BE2C (cell line): ENCODE measurements around the gene SULT2B1.
A peak's percentile ranks its signal among the peaks of the same experiment; 100 is the strongest.
"Not testable (repeated sequence)": the region's sequence is repeated elsewhere in the genome, so short reads cannot be mapped to it uniquely, and the experiment has no call there.

Source experiments
- DNase-seq: peaks from one replicate; pipeline ENCODE4 v3.0.0-alpha.2; 2020
- H3K27me3 ChIP-seq: fragments of 250-450 bp; sonication (Bioruptor Pico); 2 replicates; pipeline ENCODE4 v1.5.1; 2020; ENCODE audit warnings: mild to moderate bottlenecking
- H3K36me3 ChIP-seq: fragments of 250-450 bp; sonication (Bioruptor Pico); 2 replicates; pipeline ENCODE4 v1.5.1; 2020; ENCODE audit warnings: mild to moderate bottlenecking
- H3K4me1 ChIP-seq: fragments of 250-450 bp; sonication (Bioruptor Pico); 2 replicates; pipeline ENCODE4 v1.5.1; 2020
- H3K4me3 ChIP-seq: 2 replicates; pipeline ENCODE4 v1.5.1; 2011; ENCODE audit warnings: low read depth, low read length
- H3K9me3 ChIP-seq: fragments of 250-450 bp; sonication (Bioruptor Pico); 2 replicates; pipeline ENCODE4 v1.5.1; 2020
- TF ChIP-seq, protein P1 (sequence below): IDR thresholded peaks from 2 replicates; pipeline ENCODE4 v1.5.1; 2012; ENCODE audit warnings: mild to moderate bottlenecking, low read depth, low read length

The SULT2B1 gene

DNA sequence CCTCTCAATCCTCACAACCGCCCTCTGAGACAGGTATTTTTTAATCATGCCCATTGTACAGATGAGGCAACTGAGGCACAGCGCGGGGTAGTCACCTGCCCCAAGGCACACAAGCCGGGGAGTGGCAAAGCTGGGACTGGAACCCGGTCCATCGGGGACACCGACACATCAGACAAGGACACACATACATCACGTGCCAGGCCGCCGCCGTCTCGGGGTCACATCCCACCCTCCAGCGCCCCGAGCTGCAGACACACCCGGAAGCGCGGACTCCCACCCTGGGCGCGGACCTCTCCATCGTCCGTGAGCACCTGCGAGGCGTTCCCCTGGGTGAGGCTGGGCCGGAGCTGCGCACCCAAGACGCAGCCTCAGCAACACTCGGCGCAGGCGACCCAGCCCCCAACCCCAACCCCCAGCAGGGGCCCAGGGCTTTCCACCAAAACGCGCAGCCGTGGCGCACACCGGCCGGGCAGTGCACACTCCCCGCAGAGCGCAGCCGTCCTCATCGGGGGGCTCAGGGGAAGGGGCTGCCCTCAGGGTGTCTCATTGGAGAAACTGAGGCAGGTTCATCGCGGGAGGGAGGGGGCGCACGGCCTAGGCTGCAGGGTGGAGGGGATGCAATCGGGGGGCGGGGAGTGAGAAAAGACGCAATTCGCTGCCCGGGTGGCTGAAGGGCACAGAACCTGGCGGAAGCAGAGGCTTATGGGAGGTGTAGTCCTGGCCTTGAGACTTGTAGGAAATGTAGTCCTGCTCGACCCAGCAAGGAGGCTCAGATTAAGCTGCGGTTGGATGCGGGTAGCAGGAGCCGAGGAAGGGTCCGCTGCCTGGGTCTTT is 38.5 kb upstream of the SULT2B1 start:
- TF ChIP-seq, protein P1, sequence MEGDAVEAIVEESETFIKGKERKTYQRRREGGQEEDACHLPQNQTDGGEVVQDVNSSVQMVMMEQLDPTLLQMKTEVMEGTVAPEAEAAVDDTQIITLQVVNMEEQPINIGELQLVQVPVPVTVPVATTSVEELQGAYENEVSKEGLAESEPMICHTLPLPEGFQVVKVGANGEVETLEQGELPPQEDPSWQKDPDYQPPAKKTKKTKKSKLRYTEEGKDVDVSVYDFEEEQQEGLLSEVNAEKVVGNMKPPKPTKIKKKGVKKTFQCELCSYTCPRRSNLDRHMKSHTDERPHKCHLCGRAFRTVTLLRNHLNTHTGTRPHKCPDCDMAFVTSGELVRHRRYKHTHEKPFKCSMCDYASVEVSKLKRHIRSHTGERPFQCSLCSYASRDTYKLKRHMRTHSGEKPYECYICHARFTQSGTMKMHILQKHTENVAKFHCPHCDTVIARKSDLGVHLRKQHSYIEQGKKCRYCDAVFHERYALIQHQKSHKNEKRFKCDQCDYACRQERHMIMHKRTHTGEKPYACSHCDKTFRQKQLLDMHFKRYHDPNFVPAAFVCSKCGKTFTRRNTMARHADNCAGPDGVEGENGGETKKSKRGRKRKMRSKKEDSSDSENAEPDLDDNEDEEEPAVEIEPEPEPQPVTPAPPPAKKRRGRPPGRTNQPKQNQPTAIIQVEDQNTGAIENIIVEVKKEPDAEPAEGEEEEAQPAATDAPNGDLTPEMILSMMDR = no peak
- H3K4me1 ChIP-seq = 0 out of 2 replicates have a peak, but pooled peaks cover 2% of the 10 kb centered on the region
- peak; percentile 81 for DNase-seq
- H3K36me3 ChIP-seq = no peaks in the 10 kb centered on the region
- H3K4me3 ChIP-seq = peak overlapping the region; percentile 72
- no peaks in the 10 kb centered on the region for H3K9me3 ChIP-seq
- H3K27me3 ChIP-seq = no peaks in the 10 kb centered on the region; the same call in 1 of the 2 replicates

DNA sequence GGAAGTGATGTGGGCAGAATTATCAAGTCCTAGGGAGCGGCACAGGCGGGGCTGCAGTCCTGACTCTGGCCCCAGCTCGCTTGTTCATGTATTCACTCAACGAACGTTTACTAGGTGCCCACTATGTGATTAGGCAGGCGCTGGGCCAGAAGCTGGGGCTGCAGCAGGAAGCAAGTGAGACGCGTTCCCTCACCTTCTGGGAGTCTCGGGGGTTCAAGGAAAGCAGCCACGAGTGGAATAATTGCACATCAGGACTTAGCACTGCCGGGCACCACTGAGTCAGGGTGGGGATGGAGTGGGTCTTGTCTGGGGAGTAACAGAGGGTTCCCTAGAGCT is 37.9 kb upstream of the SULT2B1 start:
- Histone ChIP-seq H3K4me1 (0 out of 2 replicates have a peak, but pooled peaks cover 2% of the 10 kb centered on the region), H3K9me3 (no peaks in the 10 kb centered on the region), H3K36me3 (no peaks in the 10 kb centered on the region), H3K27me3 (no peaks in the 10 kb centered on the region; the same call in 1 of the 2 replicates), H3K4me3 (peak overlapping the region; percentile 72)
- TF ChIP-seq, protein P1 = no peak
- no peak for DNase-seq

GRCh38 chr19:48516536-48516935 is 35.4 kb upstream of the SULT2B1 start:
- Histone ChIP-seq H3K4me1 (no peaks in the 10 kb centered on the region), H3K36me3 (no peaks in the 10 kb centered on the region), H3K27me3 (no peaks in the 10 kb centered on the region; the same call in 1 of the 2 replicates), H3K4me3 (no peak overlapping the region), H3K9me3 (no peaks in the 10 kb centered on the region)
- TF ChIP-seq, protein P1 = no peak
- no peak for DNase-seq

DNA sequence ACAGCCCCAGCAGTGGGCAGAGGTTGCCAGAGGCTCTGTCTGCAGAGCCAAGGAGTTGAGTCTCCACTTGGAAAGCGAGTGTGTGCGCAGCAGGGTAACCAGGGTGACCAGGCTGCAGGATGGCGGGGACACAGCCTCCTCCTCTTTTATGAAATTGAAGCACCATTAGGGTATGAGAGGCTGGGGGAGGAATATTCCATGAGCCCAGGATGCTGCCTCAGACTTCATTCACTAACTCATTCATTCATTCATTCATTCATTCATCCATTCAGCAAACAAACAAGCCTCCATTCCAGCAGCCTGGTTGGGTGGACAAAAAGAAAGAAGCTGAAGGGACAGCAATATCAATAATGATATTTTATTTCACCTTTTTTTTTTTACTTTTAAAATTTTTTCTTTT is 33.8 kb upstream of the SULT2B1 start:
- Histone ChIP-seq H3K4me1 (no peaks in the 10 kb centered on the region), H3K27me3 (no peaks in the 10 kb centered on the region; the same call in 1 of the 2 replicates), H3K4me3 (no peak overlapping the region), H3K9me3 (no peaks in the 10 kb centered on the region), H3K36me3 (no peaks in the 10 kb centered on the region)
- TF ChIP-seq, protein P1 = no peak
- no peak for DNase-seq

DNA sequence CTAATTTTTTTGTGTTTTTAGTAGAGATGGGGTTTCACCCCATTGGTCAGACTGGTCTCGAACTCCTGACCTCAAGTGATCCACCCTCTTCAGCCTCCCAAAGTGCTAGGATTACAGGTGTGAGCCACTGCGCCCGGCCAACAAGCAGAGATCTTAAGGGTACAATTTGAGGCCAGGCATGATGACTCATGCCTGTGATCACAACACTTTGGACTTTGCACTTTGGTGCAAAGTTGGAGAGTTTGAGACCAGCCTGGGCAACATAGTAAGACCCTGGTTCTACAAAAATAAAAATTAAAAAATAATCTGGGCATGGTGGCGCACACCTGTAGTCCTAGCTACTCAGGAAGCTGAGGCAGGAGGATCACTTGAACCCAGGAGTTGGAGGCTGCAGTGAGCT is 32.5 kb upstream of the SULT2B1 start:
- H3K27me3 ChIP-seq, H3K4me3 ChIP-seq, H3K4me1 ChIP-seq, H3K9me3 ChIP-seq, DNase-seq, H3K36me3 ChIP-seq: not testable (repeated sequence)

DNA sequence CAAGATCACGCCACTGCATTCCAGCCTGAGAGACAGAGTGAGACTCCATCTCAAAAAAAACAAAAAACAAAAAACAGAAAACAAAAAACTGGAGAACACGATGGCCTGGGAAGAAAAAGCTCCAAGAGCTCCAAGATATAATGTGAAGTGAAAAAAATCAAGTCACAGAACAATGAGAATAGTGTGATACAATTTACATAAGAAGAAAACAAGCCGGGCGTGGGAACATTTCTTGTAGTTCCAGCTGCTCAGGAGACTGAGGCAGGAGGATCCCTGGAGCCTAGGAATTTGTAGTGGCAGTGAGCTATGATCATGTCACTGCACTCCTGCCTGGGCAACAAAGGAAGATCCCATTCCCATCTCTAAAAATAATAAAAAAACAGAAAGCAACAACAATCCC is 31.8 kb upstream of the SULT2B1 start:
- H3K4me1 ChIP-seq = no peaks in the 10 kb centered on the region
- H3K27me3 ChIP-seq = no peaks in the 10 kb centered on the region
- TF ChIP-seq, protein P1 = no peak
- H3K36me3 ChIP-seq = no peaks in the 10 kb centered on the region
- no peak for DNase-seq
- H3K4me3 ChIP-seq = no peak overlapping the region
- H3K9me3 ChIP-seq = no peaks in the 10 kb centered on the region
